CD4-positive, alpha-beta T cell treated with Interleukin-17A for 1 hour (primary cell): ENCODE measurements around the gene VRK3.
"Not testable (repeated sequence)": the region's sequence is repeated elsewhere in the genome, so short reads cannot be mapped to it uniquely, and the experiment has no call there.

Source experiments
- DNase-seq: peaks from one replicate; pipeline ENCODE4 v3.0.0-alpha.2; 2020

VRK3 gene

DNA sequence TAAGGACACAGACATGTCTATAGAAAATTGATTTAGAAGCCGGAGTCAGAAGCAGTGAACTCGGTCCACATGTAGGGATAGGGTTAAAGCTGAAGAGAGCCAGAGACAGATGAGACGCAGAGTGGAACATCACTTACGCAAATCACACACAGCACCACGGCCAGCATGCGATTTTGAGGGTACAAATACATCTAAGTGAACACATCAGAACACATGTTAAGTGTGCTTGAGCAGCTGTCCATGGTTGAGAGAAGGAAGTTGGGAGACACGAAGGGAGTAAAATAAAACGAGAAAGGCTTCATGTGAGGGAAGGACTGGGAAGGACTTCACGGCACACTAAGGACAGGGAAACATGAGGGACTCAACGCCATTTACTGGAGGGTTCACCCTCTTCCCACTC, 38.8 kb downstream of the VRK3 start:
- DNase-seq, result no peak

DNA sequence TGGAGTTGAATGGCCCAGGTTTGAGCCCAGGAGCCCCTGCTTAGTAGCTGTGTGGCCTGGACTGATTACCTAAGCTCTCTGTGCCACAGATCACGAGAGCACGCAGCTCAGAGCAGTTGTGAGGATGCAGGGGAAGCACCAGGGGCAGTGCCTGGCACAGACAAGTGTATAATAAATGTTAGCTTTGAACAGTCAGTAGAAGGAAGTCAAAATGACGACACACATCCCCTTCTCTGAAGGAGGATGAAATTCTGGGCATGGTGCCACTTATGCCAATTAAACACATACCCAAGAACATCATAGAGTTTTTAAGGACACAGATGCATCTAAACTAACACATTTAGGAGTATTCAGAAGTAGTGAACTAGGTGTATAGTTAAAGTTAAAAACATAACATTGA, 39.3 kb downstream of the VRK3 start:
- DNase-seq, result no peak

DNA sequence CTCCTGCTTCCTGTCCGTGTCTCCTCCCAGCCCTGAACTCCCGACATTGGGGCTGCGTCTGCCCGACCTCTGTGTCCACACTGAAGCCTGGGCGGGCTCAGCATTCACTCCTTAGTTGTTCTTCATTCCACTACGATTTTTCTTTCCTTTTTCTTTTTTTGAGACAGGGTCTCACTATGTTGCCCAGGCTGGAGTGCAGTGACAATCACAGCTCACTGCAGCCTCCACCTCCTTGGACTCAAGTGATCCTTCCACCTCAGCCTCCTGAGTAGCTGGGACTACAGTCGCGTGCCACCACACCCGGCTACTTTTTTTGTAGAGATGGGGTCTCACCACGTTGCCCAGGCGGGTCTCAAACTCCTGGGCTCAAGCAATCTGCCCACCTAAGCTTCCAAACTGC, 40.7 kb downstream of the VRK3 start:
- no peak for DNase-seq

DNA sequence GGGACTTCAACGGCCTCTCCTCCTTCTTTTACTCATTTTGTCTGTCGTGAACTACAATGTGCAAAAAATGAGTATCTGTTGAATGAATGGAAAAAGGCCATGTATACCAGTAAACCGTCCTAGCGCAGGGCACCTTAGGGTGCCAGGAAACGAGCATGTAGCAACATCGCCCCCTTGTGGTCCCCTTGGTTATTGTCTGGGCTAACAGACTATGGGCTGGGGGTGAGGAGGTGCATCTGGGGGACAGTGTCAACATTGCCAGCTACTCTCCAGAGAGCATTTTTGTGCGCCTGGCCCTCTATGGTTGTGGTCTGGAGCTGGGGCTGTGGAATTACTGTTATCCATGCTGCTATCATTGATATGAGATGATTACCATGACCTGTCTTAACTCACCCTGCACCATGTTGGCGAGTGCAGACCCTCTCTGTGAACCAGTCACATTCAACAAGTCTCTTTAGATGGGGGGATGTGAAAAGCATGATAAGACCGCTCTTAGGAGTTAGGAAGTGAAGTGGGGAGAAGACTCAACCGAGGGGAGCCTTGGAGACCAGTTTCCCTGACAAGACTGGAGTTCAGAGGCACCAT, 41.4 kb downstream of the VRK3 start:
- peak; percentile 79 for DNase-seq

DNA sequence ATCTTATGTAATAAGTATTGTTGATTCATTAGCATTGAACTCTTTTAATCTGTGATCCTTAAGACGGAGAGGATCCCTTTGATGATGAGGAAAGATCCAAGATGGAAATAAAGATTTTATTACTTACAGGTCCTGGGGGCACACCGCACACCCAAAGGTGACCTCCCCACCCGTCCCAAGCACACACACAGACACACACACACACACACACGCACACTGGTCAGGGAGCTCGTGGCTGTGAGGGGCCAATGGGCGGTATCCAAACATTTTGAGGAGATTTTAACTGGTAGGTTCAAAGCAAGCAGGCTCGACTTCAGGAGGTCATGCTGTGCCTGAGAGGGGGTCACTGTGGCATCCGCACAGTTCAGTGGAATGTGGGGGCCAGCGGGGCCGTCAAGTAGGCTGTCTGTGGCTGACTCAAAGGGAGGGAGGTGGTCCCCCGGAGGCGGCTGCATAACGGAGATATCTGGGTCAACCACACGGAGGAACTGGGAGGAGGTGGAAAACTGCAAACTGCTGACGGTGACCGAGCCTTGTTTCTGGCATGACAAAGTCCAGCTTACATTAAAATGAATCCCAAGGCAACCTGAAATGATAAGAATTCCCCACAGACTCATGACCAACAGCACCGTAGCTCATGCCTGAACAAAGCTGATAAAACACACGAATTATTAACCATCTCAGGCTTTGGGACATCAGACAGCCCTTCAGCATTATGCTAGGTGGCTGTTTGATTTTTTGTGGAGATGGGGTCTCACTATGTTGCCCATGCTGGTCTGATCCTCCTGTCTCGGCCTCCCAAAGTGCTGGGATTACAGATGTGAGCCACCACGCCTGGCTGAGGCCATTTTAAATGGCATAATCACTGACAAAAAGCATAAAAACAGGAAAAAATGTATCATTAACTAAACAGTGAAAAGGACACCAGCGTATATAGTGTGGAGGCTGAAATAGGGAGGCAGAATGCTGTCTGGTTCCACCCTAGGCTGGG, 43.3 kb downstream of the VRK3 start:
- no peak for DNase-seq

DNA sequence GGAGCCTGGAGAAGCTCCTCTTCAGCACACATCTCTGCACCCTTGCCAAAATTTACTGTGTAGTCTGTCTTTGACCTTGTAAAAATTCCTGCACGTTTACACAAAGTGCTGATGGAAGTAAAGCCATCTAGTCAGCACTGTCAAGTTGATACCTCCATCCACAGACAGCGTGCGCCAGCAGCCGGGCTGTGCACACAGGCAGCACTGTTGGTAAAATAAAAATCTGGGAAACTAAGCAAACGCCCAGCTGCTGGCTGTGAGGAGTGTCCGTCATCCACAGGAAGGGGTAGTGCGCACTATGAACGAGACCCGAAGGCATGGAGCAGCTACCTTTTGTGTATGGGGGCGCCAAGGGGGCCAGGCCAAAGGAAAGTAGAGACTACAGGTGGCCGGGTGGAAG, 46.8 kb downstream of the VRK3 start:
- no peak for DNase-seq

DNA sequence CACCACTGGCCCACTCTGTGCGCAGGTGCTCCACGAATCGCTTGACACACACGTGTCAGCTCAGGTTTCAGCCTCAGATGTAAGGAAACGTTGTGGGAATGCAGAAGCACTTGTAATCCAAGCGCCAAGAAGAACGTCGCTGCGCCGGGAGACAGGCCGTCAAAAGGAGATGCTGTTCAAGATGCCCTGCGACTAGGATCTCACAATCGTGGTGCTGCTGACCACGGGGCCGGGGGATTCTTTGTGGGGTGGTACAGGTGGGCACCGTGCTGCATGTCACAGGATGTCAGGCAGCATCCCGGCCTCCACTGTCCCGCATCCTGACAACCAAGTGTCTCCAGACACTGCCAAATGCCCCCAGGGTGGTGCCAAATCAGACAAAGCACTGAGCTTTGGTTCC, 47.3 kb downstream of the VRK3 start:
- DNase-seq, result no peak

DNA sequence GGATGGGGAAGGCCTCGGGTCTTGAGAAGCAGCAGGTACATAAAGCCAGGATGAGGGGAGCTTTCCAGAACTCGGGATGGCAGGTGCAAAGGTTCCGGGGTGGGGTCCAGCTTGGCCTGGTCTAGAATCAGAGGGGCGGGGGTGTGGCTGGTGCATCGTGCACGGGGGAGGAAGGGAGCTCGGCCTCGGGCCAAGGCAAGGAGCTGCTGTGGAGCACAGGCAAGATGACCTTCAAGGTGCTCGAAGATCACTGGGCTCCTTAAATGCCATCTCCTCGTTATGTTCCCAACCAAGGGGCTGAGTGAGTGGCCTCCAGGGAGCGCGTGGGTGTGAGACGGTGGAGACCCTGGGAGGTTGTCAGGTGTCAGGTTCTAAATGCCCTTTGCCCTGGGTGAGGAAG, 48.1 kb downstream of the VRK3 start:
- DNase-seq, result no peak

DNA sequence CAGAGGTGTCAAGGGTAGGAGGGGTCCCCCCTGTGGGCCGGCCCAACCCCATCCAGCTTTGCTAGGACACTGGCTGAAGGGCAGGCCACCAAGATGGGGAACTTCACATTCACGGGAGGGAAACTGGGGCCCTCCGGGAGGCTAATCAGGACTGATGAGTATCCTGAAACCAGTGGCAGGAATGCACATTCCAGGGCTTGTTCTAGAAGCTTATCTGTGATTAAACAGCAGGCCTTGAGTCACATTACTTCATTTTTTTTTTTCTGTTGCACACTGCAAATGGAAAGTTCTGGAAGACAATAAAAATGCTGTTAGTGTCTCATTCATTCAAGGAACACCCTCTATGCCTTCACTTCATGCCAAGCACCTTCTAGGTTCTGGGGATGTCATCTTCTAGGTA, 48.7 kb downstream of the VRK3 start:
- no peak for DNase-seq

DNA sequence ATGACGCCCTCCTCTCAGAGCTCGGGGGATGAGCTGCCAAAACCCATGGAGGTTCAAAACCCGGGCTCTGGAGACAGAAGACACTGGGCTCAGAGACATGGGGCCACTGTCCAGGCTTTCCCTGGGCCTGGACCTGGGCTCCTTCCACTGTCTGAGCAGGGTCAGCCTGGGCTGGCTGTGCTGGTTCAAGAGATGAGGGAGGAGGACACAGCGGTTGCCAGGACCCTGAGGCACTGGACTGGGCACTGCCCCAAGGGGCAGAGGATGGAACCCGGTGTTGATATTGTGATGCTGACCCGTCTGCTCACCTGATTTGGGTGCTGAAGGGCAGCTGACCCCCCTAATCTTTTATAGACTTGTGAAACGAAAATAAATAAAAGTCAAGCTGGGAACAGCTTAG, 50.1 kb downstream of the VRK3 start:
- no peak for DNase-seq

DNA sequence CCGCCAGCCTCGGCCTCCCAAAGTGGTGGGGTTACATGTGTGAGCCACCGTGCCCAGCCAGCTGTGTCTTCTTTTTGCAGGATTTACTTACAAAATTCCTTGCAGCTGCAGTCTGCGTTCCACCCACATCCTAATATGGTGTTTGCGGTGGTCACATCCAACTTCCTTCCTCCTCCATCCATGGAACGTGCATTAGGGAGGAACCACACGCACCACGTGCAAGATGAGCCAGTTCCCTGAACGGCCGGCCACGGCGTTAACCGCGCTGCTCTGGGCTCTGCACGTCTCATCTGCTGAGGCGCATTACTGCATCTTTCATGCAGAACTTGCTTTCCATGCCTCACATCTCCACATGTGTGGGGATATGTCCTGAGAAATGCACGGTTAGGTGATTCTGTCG, 51.2 kb downstream of the VRK3 start:
- DNase-seq, result no peak

DNA sequence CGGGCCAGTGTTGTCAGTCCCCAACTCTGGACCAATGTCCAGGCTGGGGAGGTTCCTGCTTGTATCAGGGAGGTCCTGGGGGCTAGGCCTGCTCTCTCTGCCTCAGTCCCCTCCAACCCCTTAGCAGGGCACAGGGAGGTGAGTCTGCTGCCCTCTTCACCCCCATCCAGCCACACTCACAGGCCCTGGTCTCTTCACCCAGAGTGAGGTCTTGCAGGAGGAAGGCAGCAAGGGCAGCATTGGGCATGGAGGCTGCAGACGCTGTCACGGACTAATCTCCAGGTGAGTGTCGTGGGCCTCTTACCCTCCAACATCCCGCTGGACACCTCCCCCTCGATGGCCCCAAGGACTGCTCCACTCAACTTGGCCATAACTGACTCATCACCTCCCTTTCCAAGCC, 52.3 kb downstream of the VRK3 start:
- no peak for DNase-seq

DNA sequence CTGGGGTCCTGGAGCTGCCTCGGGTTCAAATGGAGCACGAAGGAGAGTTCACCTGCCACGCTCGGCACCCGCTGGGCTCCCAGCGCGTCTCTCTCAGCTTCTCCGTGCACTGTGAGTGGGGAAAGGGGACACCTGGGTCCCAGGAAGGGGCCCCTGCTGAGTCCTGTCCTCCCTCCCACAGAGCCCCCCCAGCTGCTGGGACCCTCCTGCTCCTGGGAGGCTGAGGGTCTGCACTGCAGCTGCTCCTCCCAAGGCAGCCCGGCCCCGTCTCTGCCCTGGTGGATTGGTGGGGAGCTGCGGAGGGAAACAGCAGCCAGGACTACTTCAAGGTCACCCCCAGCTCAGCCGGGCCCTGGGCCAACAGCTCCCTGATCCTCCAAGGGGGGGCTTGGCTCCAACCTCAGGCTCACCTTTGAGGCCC, 53.2 kb downstream of the VRK3 start:
- no peak for DNase-seq

DNA sequence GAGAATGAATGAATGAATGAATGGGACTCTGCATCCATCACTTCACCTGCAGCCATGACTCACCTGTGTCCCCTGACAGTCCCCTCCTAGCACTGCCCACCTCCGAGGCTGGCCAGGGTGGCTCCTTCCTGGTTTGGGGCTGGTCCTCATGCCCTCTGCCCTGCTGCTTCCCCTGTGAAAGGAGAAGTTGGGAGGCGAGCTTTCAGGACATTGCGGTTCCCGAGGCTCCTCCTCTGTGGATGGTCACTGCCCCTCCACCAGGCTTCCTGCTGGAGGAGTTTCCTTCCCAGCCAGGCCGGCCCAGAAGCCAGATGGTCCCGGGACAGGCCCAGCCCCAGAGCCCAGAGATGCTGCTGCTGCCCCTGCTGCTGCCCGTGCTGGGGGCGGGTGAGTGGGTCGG, 55.8 kb downstream of the VRK3 start:
- not testable (repeated sequence) for DNase-seq

DNA sequence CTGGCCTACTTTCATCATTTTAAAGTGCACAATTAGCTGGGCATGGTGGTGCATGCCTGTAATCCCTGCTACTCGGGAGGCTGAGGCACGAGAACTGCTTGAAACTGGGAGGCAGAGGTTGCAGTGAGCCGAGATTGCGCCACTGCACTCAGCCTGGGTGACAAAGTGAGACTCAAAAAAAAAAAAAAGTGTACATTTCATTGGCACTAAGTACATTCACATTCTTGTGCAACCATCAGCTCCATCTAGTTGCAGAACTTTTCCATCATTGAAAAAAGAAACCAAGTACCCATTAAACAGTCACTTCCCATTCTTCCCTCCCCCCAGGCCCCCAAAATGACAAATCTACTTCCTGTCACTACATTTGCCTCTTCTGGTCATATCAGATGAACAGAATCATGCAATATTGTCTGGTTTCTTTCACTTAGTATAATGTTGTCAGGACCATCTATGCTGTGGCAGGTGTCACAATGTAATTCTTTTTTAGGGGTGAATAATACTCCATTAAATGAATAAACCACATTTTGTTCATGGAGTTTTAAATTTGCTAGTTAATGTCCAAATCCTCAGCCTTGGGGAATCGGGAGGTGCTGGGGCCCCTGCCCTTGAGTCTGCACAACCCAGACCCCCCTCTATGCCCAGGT, 56.8 kb downstream of the VRK3 start:
- DNase-seq, result no peak

DNA sequence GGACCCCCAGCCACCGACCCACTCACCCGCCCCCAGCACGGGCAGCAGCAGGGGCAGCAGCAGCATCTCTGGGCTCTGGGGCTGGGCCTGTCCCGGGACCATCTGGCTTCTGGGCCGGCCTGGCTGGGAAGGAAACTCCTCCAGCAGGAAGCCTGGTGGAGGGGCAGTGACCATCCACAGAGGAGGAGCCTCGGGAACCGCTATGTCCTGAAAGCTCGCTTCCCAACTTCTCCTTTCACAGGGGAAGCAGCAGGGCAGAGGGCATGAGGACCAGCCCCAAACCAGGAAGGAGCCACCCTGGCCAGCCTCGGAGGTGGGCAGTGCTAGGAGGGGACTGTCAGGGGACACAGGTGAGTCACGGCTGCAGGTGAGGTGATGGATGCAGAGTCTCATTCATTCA, 64.2 kb downstream of the VRK3 start, which contains the start of gene SIGLEC11:
Gene SIGLEC11 (minus strand): TSS at position 193 of the 400 bp plus-strand sequence. CDS start 91 bp downstream, at position 102.
- not testable (repeated sequence) for DNase-seq

DNA sequence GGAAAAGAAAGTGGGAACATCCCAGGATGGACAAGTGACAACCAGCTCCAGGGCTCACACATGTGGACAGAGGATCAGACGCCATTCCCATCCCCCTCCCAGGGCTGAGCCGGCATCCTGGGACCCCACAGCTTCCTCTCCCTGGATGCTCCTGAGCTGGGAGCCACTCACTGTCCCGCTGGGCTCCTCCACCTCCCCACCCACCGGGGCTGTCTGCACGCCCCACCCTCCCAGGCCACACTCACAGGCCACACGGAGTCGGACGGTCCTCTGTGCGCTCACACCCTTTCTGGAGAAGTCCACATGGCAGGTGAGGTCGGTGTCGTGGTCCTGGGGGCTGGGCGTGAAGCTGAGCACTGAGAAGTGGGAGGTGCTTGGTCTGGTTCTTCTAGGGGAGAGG, 65.3 kb downstream of the VRK3 start:
- DNase-seq, result not testable (repeated sequence)

DNA sequence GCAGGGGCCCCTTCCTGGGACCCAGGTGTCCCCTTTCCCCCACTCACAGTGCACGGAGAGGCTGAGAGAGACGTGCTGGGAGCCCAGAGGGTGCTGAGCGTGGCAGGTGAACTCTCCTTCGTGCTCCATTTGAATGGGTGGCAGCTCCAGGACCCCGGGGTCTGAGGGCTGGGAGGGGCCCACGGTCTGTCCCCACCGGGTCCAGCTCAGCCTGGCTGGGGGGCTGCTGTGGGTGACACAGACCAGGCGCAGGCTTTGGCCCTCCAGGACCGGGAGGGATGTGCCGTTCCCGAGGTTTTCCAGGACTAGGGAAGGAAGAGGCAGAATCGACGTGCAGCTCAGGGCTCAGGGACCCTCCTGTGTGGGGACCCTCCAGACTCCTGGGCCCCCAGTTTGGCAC, 66.6 kb downstream of the VRK3 start:
- not testable (repeated sequence) for DNase-seq

DNA sequence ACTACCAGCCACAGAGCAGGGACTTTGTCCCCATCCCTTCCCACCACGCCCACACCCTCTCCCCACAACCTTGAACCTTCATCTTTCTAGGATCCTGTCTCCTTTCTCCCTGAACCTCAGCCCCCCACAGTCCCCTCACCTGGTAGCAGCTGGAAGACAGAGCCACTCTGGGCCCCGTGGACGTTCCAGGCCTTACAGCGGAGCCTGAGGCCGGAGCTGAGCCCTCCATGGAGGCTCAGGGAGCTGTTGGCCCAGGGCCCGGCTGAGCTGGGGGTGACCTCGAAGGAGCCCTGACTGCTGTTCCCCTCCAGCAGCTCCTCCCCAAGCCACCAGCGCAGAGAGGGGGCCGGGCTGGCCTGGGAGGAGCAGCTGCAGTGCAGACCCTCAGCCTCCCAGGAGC, 67.0 kb downstream of the VRK3 start:
- DNase-seq, result not testable (repeated sequence)

DNA sequence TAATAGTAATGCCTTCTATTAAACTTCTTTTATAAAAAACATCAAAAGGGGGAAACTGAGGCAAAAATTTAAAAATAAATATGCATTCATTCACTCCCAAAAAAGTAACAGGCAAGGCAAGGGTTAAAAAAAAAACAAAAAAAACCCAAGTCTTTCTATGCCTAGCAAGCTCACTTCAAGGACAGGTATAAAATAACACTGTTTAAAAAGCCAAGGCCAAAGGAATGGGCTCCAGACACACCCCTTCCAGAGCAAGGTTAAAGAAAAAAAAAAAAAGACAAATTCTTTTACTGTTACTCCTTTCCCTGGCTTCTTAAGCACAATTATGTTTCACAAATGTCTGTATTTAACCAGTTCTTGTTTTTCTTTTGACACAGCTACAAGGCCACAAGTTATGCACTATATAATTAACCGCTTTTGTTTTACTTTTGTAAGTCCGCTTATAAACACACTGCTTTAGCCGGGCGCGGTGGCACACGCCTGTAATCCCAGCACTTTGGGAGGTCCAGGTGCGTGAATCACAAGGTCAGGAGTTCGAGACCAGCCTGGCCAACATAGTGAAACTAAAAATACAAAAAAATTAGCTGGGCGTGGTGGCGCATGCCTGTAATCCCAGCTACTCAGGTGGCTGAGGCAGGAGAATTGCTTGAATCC, 67.8 kb downstream of the VRK3 start:
- no peak for DNase-seq

DNA sequence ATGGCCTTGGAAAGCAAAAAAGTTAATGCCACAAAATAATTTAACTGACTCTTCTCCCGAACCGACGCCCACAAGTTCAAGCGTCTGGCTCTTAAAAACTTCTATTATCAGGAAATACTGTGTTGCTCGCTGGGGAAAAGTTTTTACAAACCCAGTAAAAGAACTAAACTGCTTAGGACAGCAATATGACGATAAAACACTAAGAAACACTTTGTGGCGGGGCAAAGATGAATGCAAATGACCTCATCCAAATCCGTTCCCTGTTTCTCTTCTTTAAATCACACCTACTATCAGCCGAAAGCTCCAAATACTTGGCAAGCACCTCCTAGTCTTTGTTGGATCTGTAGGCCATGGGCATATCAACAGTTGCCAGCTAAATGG, 69.1 kb downstream of the VRK3 start:
- DNase-seq, result no peak

DNA sequence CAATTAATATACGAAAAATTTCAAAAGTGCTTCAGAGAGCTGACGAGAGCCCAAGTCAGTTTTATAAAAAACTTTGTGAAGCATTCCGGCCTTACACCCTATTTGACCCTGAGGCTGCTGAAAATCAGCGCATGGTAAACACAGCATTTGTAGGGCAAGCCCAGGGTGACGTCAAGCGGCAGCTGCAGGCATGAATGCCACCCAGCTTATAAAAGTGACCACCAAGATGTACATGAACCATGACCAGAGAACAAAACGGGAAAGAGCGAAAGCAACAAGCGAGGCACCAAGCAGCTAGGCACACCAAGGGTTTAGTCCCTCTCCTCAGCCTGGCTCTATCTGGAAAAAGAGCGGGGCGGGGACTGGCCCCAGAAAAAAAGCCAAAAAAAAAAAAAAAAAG, 70.2 kb downstream of the VRK3 start:
- no peak for DNase-seq

DNA sequence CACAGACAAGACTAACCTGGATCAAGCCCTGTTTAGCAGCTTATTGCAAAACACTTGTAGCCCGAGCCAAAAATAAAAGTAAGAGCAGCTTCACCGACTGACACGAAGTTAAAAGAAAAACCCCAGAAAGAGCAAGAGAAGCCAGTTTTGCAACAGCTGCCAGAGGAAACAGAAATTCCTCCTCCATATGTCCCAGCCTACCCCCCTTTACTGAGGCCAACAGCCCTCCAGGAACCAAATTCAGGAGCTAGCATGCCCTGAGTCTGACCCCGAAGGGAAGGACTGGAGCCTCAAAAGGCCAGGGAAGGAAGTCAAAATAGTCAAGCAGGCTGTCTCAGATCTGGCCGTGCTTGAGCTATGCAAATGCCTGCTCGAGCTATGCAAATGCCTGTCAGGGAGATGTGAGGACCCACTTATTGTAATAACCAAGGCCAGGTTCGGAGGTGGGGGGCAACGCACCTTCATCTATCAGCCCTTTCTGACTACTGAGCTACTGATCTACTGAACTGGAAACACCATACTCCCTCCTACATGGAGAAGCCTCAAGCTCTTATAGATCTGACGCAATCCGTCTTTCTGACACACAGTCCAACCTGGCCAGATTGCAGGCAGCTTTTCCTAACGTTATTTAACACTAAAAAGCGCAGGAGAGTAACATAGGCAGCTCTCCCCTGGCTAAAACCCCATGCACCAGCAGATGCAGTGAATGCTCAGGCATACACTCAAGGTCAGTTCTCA, 70.9 kb downstream of the VRK3 start:
- DNase-seq, result no peak
